GM19025 (cell line): Measurements from ENCODE around the gene PTS.

Source experiments
- ATAC-seq: cut with Tn5 transposase; IDR thresholded peaks from one replicate; pipeline ENCODE4 v1.9.1; 2021; ENCODE audit warnings: mild to moderate bottlenecking, low read depth, moderate library complexity; ENCODE audit not compliant: unreplicated experiment

PTS gene

GRCh38 chr11:112253605-112254242 is 27.5 kb downstream of the PTS start:
- no peak for ATAC-seq

- no peak for ATAC-seq
Observed at GRCh38 chr11:112255067-112255720, 29.0 kb downstream of the PTS start.

GRCh38 chr11:112260490-112260889 is 34.3 kb downstream of the PTS start, which contains the start of gene PLET1:
PLET1 (minus strand) TSS chr11:112260860; CDS start chr11:112260589, 271 bp downstream.
- no peak for ATAC-seq

- no peak for ATAC-seq
Observed at GRCh38 chr11:112265659-112266409, 39.6 kb downstream of the PTS start.

GRCh38 chr11:112266410-112266778 is 40.2 kb downstream of the PTS start:
- no peak for ATAC-seq

GRCh38 chr11:112267188-112267591 is 41.0 kb downstream of the PTS start:
- ATAC-seq = no peak

GRCh38 chr11:112268406-112268805 is 42.2 kb downstream of the PTS start:
- no peak for ATAC-seq

- no peak for ATAC-seq
Observed at GRCh38 chr11:112269139-112269538, 42.9 kb downstream of the PTS start.

- ATAC-seq = no peak
Observed at GRCh38 chr11:112270551-112271180, 44.4 kb downstream of the PTS start.

GRCh38 chr11:112271242-112271641 is 45.0 kb downstream of the PTS start:
- ATAC-seq = no peak

- ATAC-seq = no peak
Observed at GRCh38 chr11:112273066-112273465, 46.8 kb downstream of the PTS start.

GRCh38 chr11:112274007-112274783 is 48.0 kb downstream of the PTS start:
- no peak for ATAC-seq

- no peak for ATAC-seq
Observed at GRCh38 chr11:112277029-112277428, 50.8 kb downstream of the PTS start.

- no peak for ATAC-seq
Observed at GRCh38 chr11:112277941-112278340, 51.7 kb downstream of the PTS start.

- no peak for ATAC-seq
Observed at GRCh38 chr11:112278803-112279202, 52.6 kb downstream of the PTS start.

GRCh38 chr11:112279901-112280267 is 53.7 kb downstream of the PTS start:
- ATAC-seq = peak; percentile 38

- peak; percentile 67 for ATAC-seq
Observed at GRCh38 chr11:112280268-112281126, 54.3 kb downstream of the PTS start.

- no peak for ATAC-seq
Observed at GRCh38 chr11:112281726-112282125, 55.5 kb downstream of the PTS start.
